ENCODE results near the gene SKAP1.

The SKAP1 gene

DNA sequence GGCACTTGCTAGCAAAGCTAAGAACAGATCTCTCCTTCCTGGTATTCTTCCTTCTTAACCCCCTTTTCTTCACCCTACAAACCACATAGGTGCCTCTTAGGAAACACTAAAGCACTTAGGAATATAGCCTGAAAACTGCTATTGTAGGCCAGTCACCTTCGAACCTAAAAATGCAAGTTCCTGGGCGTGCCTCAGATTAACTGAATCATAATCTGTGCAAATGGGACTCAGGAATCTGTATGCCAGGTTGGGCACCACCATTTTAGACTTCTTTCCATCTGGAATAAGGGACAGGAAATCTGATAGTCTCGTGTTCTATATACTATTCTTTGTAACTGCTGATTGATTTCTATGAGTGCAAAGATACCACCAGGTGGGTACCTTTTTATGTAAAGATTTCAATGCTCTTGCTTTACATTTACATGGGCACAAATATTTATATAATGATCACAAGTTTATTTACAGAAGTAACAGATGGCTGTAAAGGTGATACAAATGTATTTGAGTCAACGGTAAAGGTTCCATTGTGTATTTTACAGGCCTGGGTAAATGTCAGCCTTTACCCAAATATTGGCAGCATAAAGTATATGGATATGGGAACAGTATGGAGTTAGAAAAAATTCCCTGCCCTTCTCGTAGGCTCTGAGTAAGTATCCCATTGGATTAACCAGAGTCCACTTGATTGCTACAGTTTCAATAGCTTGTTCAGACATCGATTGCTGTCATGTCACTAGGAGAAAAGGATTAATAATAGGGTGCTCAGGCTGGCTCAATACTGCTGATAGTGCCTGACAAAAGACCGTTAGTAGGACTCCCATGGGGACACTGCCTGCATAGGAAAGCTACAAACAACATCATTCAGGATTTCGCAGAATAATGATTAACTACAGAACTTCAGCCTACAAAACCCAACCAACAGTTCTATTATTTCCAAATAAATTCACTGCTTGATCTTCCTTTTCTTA, 197.7 kb downstream of the SKAP1 start:
- TF ChIP-seq CTCF (IDR thresholded peaks at IDR 0.05; ENCODE audit: low read length, missing control alignments): no peak
- H3K4me3 ChIP-seq (replicated peaks; ENCODE audit: low read depth, low read length): no peak overlapping the region
- no peak for DNase-seq (ENCODE audit: low read depth)

GRCh38 chr17:48229936-48230335, 200.1 kb downstream of the SKAP1 start:
- no peak for DNase-seq (ENCODE audit: low read depth)
- TF ChIP-seq CTCF (IDR thresholded peaks at IDR 0.05; ENCODE audit: low read length, missing control alignments): no peak
- H3K4me3 ChIP-seq (replicated peaks; ENCODE audit: low read depth, low read length): no peak overlapping the region

DNA sequence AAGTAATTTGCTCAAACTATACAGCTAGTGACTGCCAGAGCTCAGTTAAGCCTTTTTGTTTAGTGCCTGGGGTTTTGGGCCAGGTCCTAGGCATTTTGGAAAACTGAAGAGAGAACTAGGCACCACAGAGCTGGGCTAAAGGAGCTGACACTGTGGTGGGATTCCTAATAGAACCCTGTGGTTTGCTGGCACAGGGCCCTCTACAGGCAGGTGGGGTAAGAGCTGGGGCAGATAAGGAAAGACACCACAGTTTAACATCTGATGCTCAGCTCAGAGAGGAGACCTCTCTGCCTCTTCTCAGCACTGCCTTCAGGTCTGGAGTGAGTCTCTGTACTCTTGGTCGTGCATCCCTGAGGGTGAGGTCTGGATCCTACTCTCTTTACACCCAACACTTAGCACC, 201.3 kb downstream of the SKAP1 start:
- H3K4me3 ChIP-seq (replicated peaks; ENCODE audit: low read depth, low read length): no peak overlapping the region
- DNase-seq (ENCODE audit: low read depth): no peak
- no peak for TF ChIP-seq CTCF (IDR thresholded peaks at IDR 0.05; ENCODE audit: low read length, missing control alignments)

- H3K4me3 ChIP-seq (replicated peaks; ENCODE audit: low read depth, low read length): no peak overlapping the region
- DNase-seq (ENCODE audit: low read depth): no peak
- no peak for TF ChIP-seq CTCF (IDR thresholded peaks at IDR 0.05; ENCODE audit: low read length, missing control alignments)
Observed at GRCh38 chr17:48225725-48226567, 204.1 kb downstream of the SKAP1 start.

DNA sequence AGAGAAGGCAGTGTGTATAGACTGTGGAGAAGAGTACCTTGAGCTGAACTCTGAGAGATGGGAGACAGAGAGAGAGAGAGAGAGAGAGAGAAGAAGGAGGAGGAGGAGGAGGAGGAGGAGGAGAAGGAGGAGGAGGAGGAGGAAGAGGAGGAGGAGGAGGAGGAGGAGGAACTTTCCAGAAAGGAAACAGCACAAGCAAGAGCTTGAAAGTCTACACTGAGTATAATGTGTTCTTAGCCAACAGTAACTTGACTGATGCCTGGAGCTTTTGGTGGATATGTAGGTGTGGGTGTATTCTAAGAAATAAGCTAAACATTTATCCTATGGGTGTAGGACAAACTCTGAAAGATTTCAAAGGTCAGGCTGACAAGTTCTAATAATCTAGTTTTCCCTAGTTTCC, 206.1 kb downstream of the SKAP1 start:
- TF ChIP-seq CTCF (IDR thresholded peaks at IDR 0.05; ENCODE audit: low read length, missing control alignments): no peak
- no peak for DNase-seq (ENCODE audit: low read depth)

GRCh38 chr17:48219617-48220016, 210.4 kb downstream of the SKAP1 start:
- no peak for TF ChIP-seq CTCF (IDR thresholded peaks at IDR 0.05; ENCODE audit: low read length, missing control alignments)
- H3K4me3 ChIP-seq (replicated peaks; ENCODE audit: low read depth, low read length): no peak overlapping the region
- DNase-seq (ENCODE audit: low read depth): no peak

More for the DNA sequence above, 206.1 kb downstream of the SKAP1 start:
- no peak overlapping the region for H3K4me3 ChIP-seq (replicated peaks; ENCODE audit: low read depth, low read length)

Data from fibroblast of pulmonary artery (primary cell).